Stimulated activated naive CD4-positive, alpha-beta T cell treated with Interleukin-2 at 50 U/mL for 16 hours (primary cell): ENCODE results near the gene CENPP.
"Not testable (repeated sequence)": the region's sequence is repeated elsewhere in the genome, so short reads cannot be mapped to it uniquely, and the experiment has no call there.

Source experiments
- DNase-seq: peaks from one replicate; lab custom pipeline; 2025; lab: John Stamatoyannopoulos, UW

The CENPP gene

DNA sequence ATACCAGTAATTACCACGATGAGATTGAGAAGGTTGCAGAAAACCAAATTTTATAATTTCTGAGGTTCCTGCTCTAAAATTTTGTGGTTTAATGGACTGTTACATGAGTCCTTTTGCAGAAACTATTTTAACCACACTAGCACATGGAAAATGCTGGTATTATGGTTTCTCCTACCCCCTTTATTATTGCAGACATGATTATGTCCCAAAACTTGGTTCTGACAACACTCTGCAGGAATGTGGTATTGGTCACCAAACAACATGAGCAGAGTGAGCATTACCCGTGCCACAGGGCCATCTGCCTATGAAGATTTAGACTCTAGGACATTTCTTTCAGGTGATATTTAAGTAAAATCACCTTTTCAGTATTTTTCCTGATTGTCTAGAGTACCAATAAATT lies 212.8 kb downstream of the CENPP start:
- no peak for DNase-seq

GRCh38 chr9:92543972-92544371 lies 218.2 kb downstream of the CENPP start:
- DNase-seq, result no peak

GRCh38 chr9:92545002-92545510 lies 219.3 kb downstream of the CENPP start:
- no peak for DNase-seq

GRCh38 chr9:92547356-92547755 lies 221.6 kb downstream of the CENPP start:
- no peak for DNase-seq

GRCh38 chr9:92550765-92551164 lies 225.0 kb downstream of the CENPP start:
- DNase-seq, result no peak

DNA sequence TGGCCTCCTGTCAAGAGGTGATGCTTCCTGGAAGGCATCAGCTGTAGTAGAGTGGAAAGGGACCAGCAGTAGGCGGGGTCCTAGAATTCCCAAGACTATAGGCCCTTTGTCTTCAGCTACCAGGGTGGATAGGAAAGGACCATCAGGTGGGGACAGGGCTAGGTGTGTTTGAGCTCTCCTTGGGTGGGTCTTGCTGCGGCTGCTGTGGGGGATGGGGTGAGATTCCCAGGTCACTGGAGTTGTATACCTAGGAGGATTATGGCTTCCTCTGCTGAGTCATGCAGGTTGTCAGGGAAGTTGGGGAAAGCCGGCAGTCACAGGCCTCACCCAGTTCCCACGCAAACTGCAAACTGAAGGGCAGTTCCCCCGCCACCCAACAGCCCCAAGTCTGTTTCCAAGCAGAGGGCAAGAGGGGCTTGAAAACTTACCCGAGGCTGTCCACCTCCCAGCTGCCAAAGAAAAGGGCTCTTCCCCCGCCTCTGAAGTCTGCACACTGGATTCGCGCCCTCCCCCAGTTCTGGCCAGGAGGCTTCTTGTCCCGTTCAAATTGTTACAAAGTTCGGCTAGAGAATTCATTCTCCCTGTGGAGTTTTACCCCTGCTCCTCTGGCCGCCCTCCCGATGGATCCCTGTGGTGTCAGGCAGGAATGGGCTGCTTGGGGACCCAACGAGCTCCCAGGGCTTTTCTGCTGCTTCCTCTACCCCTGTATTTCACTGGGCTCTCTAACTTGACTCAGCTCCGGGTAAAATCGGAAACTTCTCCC lies 233.0 kb downstream of the CENPP start:
- DNase-seq, result no peak

- DNase-seq, result no peak
Measured at GRCh38 chr9:92561374-92562330, 235.9 kb downstream of the CENPP start.

DNA sequence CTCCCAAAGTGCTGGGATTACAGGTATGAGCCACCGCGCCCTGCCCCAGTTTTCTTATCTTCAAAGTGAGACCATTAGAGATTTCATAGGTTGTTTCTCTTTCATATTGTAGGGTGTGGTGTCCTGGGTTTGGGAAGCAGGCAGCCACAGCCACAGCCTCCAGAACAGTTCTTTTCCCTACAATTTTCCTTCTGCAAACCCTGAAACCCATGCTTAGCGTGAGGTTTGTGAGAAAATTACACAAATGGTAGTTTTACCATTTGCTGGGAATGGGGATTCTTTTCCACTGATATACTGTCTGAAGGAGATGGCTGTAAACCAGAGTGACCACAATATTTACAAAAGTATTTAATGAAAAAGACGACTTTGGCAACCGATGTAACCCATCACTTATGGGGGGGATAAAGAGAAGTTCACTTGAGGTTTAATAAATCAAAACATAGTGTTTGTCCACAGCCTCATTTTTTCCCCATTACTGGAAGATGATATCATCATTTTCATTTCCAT lies 236.8 kb downstream of the CENPP start:
- DNase-seq, result no peak

GRCh38 chr9:92563116-92564100 lies 237.7 kb downstream of the CENPP start:
- no peak for DNase-seq

DNA sequence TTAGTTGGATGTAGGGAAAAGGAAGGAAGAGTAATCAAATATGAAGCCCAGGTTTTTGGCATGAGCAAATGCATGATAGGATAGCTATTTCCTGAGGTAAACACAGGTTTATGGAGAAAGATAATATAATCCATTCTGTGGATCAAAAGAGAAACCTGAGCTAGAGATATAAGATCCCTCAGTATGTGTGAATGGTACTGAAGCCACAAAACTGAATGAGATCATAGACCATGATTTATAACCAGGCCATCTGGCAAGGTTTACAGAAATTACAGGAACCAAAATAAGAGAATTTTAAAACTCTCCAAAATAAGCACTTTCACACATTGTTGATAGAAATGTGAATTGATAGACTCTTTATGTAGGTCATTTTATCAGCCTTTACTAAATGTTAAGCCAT lies 238.8 kb downstream of the CENPP start:
- no peak for DNase-seq

GRCh38 chr9:92564982-92565381 lies 239.2 kb downstream of the CENPP start:
- no peak for DNase-seq

GRCh38 chr9:92571871-92572270 lies 246.1 kb downstream of the CENPP start:
- DNase-seq, result not testable (repeated sequence)

DNA sequence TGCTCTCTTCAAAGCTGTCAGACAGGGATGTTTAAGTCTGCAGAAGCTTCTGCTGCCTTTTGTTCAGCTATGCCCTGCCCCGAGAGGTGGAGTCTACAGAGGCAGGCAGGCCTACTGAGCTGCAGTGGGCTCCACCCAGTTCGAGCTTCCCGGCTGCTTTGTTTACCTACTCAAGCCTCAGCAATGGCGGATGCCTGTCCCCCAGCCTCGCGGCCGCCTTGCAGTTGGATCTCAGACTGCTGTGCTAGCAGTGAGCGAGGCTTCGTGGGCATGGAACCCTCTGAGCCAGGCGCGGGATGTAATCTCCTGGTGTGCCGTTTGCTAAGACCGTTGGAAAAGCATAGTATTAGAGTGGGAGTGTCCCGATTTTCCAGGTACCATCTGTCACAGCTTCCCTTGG lies 247.9 kb downstream of the CENPP start:
- DNase-seq, result not testable (repeated sequence)

DNA sequence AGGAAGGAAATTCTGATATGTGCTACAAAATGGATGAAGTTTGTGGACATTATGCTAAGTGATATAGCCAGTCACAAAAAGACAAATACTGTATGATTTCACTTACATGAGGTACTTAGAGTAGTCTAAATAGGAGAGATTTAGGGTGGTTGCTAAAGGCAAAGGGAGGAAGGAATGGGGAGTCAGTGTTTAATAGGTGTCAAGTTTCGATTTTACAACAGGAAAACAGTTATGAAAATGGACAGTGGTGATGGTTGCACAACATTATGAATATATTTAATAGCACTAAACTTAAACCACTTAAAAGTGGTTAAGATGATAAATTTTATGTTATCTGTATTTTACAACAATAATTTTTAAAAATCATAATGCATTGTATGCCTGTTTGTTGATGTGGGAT lies 250.4 kb downstream of the CENPP start:
- DNase-seq, result no peak

DNA sequence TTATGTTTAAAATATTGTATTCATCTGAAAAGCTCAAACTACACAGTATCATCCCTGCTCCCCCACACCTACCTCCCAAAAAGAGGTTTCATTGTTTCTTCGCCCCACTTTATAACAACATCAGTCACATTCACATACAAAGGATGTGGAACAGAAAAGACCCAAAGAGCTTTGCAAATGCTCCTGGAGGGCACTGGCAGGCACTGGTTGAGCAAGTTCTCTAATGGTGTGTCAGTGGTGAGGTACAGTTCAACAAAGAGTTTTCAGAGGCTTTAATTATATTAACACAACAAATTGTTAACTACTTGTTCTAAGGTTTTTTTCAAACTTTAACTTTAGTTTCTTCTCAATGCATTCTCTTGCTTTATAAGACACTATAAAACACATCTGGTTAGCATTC lies 264.2 kb downstream of the CENPP start:
- DNase-seq, result no peak

DNA sequence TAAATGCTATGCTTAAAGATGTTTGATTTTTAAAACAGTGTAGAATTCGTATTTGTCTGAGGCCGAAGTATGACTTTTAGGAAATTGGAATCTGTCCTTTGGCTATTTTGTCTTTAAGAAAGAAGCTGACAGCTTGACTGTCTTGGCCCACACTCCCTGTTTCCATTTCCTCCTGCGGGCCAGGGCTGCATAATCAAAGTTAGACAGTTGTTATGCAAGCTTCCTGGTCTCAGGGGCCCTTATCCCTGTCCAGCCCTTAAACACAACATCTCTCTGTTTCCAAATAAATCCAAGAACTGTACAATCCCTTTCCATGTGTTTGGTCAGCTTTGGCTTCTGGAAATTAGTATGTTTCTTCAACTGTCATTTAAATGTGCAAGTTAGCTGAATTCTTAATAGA lies 264.6 kb downstream of the CENPP start:
- no peak for DNase-seq

GRCh38 chr9:92592537-92592936 lies 266.8 kb downstream of the CENPP start:
- DNase-seq, result no peak

DNA sequence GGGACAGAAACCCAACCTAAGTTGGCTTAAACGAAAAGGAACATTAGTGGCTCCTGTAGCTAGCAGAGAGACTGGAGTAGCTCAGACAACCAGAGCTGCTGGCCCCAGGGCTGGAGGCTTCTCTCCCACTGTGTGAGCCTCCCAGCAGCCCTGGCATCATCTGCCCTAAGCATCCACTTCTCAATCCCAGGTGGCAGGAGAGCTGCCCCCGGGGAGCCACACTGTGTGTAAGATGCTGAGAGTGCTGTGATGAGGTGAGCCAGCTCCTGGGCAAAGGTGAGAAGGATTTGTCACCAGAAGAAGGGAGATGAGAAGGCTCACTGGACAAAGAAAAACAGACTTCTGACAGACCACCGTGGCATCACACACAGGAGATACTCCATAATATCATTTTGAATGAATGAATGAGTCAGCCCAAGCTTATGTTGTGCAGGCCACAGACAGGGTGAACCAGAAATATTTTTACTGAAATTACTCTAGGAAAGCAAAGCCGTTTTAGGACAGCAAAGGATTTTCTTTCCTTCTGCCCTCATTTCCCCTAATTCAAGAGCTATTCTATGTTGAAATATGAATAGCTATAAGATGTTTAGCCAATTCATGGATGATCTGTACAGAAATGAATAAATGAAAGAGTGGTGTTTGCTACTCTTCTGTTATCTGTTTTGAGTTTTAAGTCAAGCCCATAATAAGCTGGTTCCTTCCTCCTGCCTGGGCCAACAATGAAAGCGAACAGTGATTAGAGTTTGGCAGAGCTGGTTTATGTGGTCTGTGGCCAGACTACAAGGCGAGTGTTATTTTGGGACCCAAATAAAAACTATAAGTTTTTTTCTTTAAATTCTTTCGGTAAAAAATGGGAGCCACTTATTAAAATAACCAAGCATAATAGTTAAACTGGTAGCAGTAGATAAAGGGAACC lies 267.5 kb downstream of the CENPP start:
- no peak for DNase-seq

GRCh38 chr9:92595075-92595474 lies 269.3 kb downstream of the CENPP start:
- DNase-seq, result not testable (repeated sequence)

DNA sequence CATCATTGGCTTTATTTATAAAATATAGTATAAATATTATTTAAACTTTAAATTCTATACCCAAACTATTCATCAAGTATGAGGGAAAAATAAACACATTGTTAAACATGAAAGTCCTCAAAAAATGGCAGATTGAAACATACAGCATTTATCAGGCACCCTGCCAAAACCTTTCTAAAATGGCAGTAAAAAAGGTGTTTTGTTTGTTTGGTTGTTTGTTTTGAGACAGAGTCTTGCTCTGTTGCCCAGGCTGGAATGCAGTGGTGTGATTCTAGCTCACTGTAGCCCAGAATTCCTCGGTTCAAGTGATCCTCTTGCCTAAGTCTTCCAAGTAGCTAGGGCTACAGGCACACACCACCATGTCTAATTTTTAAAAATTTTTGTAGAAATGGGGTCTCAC lies 270.2 kb downstream of the CENPP start:
- no peak for DNase-seq
